NCI-H128 (cell line): ENCODE measurements around the gene CROCC2.

Experiments
- DNase-seq: peaks from one replicate; lab custom pipeline; 2025; ENCODE audit not compliant: unreplicated experiment; lab: John Stamatoyannopoulos, UW

The CROCC2 gene

GRCh38 chr2:240906141-240906910 lies at the start of gene CROCC2:
CROCC2 (plus strand) TSS chr2:240906336; CDS start chr2:240906514, 178 bp downstream.
- DNase-seq, result no peak

GRCh38 chr2:240857039-240858008 lies 48.8 kb upstream of the CROCC2 start:
- no peak for DNase-seq

- DNase-seq, result no peak
These were observed 47.8 kb upstream of the CROCC2 start for GRCh38 chr2:240858321-240858720.

- DNase-seq, result no peak
These were observed 47.3 kb upstream of the CROCC2 start for GRCh38 chr2:240858871-240859270.

GRCh38 chr2:240861547-240861946 lies 44.6 kb upstream of the CROCC2 start:
- no peak for DNase-seq

- no peak for DNase-seq
These were observed 41.7 kb upstream of the CROCC2 start for GRCh38 chr2:240864475-240864874.

- DNase-seq, result no peak
These were observed 40.7 kb upstream of the CROCC2 start for GRCh38 chr2:240865391-240865790.

GRCh38 chr2:240868286-240869108 lies 37.6 kb upstream of the CROCC2 start, which contains the start of gene AGXT:
AGXT (plus strand) TSS chr2:240868824; CDS start chr2:240868866, 42 bp downstream.
- no peak for DNase-seq

GRCh38 chr2:240869109-240869955 lies 36.8 kb upstream of the CROCC2 start:
- DNase-seq, result no peak

- no peak for DNase-seq
These were observed 35.9 kb upstream of the CROCC2 start for GRCh38 chr2:240869956-240870875.

GRCh38 chr2:240871071-240871958 lies 34.8 kb upstream of the CROCC2 start:
- DNase-seq, result no peak

- no peak for DNase-seq
These were observed 33.6 kb upstream of the CROCC2 start for GRCh38 chr2:240872317-240873097.

GRCh38 chr2:240873098-240873788 lies 32.9 kb upstream of the CROCC2 start:
- DNase-seq, result no peak

GRCh38 chr2:240873805-240874714 lies 32.1 kb upstream of the CROCC2 start:
- no peak for DNase-seq

GRCh38 chr2:240874715-240875227 lies 31.4 kb upstream of the CROCC2 start:
- no peak for DNase-seq
